Left renal cortex interstitium (tissue), 4 donors: ENCODE measurements around the gene SBF2. TPM values are rescaled to one million over a fixed set of nuclear protein-coding genes. Genes with fewer than 3 reads are reported as not detected.
"Not testable (repeated sequence)": the region's sequence is repeated elsewhere in the genome, so short reads cannot be mapped to it uniquely, and the experiment has no call there.

ENCODE experiments used
- DNase-seq, 4 donors: peaks; one replicate each; pipeline ENCODE4 v3.0.0-alpha.2; 2013; ENCODE audit warnings: low read depth in 4 of 4, low spot score in 2 of 4, missing footprints in 1 of 4
- polyA plus RNA-seq, 4 donors: library from polyadenylated mRNA; unstranded; fragments of 120-200 nt; gene quantifications; one replicate each; pipeline ENCODE4 v1.2.1, GENCODE V29; 2013; ENCODE audit not compliant: insufficient read length in 4 of 4

The SBF2 gene
- polyA plus RNA-seq, 4 donors: 41.7 to 58.7 (median 52.8) TPM

- no peak for DNase-seq
These were observed 264.5 kb downstream of the SBF2 start for GRCh38 chr11:10029386-10030121.

- DNase-seq: no peak
These were observed 267.5 kb downstream of the SBF2 start for GRCh38 chr11:10026514-10026913.

GRCh38 chr11:10023212-10023611 is 270.8 kb downstream of the SBF2 start:
- no peak for DNase-seq

DNA sequence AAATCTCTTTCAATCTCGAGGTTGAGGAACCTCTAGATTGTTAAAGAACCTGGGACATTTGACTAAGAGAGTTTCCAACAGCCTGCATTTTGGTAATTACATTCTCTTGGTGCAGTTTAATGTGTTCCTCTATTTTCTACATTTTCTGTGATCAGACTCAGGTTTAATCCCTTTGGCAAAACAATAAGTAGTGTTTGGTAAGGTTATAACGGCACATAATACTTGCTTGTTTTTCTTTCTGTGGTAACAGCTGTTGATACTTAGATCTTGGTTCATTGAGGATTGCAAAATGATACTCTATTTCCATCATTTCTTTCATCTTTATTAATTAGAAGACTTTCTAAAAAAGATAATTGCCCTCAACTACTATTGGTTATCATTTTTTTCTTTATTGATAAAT is 271.3 kb downstream of the SBF2 start:
- no peak for DNase-seq

DNA sequence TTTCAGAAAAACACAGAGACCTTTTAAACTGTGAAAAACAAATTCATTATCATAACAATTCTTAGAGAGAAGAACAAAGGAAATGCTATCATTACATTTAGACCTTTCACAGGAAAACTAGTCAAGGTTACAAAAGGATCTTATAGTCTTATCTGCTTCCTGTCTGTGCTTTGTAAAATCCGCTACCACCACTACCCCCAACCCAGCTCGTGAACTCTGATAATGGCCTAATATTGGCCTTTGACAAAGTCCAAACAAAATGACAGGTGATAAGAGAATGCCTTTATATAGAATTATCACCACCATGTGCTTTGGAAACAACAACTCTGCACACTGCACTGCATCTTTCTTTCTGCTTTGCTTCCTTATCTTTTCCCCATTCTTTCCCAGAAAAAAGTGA is 272.5 kb downstream of the SBF2 start:
- DNase-seq: no peak

- no peak for DNase-seq
These were observed 273.9 kb downstream of the SBF2 start for GRCh38 chr11:10019906-10020682.

GRCh38 chr11:10017911-10018310 is 276.1 kb downstream of the SBF2 start:
- no peak for DNase-seq

DNA sequence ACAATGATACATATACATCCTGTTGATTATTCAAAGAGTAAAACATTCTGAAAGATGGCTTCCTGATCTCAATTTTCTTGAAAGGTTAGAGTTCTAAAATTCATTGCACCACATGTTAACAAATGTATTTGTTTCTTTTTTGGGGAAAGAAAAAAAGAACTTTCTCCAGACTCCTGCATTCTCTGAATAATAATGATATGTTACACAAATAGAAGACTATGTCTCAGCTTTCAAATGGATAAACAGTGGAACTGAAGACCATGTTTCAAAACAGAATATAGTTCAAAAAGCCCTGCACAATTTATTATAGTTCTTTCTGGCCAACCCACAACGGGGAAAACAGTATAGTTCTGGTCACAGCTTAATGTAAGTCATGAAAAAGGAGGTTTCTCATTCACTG is 277.0 kb downstream of the SBF2 start:
- DNase-seq: no peak

DNA sequence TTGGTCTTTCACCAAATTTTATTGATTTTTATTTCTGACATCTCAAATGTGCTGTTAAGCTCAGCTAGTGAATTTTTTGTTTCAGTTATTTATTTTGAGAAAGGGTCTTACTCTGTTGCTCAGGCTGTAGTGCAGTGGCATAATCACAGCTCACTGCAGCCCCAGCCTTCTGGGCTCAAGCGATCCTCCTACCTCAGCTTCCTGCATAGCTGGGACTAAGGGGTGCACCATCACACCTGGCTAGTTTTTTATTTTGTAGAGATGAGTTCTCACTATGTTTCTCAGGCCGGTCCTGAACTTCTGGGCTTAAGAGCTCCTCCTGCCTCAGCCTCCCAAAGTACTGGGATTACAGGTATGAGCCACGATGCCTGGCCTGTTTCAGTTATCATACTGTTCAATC is 282.0 kb downstream of the SBF2 start:
- no peak for DNase-seq

GRCh38 chr11:10005955-10006525 is 288.0 kb downstream of the SBF2 start:
- DNase-seq: no peak

DNA sequence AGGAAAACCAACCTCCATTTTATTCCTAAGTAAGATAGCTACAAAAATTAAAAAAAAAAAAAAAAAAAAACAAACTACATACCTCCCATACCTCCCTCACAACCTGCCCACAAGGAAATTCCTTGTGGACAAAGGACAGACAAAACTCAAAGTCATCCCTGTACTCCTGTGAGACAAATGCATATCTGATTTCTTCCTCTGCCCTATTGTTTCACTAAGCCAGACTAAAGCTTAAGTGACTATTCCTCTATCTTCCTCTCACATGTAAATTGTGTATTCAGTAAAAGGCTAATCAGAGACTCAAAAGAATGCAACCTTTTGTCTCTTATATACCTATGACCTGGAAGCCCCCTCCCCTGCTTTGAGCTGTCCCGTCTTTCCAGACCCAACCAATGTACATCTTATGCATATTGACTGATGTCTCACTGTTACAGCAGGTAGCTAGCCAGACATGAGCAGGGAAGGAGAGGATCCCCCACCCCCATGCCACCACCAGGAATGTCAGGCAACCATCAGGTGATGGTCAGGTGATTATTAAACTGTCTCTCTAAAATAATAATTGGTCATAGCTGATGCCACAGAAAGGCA is 289.4 kb downstream of the SBF2 start:
- DNase-seq: no peak

GRCh38 chr11:10002221-10002620 is 291.8 kb downstream of the SBF2 start:
- no peak for DNase-seq

DNA sequence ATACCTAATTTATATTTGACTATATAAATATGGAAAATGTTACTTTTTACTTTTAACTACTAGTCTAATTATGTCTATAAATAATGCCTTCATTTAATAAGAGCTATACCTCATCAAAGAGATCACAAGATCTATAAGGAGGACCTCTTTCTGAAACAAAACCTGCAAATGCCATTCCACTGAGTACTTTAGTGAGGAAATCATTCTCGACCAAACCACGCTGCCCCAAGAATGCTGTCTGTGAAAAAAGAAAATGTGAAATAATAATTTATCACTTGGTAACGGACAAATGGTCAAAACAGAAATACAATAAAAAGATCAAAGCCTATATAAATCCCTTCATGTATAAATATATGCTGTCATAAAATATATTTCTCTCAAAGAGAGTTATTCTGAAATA is 301.7 kb downstream of the SBF2 start:
- no peak for DNase-seq

DNA sequence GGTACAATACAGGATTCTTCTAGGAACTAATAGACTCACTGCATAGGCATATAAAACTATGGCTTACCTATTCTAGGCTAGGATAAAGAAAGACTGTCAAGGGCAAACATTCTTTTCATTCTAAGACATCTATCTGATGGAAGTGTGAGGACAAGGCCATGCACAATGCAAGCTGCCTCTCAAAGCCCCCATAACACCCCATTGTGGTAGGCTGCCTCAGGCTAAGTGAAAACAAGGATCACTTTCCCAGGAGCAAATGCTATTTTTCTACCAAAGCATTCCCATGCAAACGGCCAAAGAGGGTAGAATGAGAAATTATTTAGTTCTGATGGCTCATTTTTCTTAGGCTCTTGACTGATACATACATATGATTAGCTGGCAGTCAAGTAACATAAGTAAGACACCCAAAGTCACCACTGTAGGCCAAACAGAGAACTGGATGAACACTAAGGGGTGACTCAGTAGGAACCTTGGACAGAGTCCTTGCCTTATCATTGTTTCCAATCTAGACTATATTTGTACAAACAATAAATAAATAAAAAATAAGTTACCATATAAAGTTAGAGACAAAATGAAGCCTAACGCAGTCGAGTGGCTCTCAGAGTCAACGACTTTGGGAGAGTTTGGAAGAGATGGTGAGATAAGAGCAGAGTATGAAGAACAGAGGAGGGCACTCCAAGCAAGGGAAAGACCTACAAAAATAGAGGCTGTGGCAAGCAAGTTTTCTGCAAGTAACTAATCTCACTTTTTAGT is 303.6 kb downstream of the SBF2 start:
- no peak for DNase-seq

- not testable (repeated sequence) for DNase-seq
These were observed 306.7 kb downstream of the SBF2 start for GRCh38 chr11:9987303-9987702.

DNA sequence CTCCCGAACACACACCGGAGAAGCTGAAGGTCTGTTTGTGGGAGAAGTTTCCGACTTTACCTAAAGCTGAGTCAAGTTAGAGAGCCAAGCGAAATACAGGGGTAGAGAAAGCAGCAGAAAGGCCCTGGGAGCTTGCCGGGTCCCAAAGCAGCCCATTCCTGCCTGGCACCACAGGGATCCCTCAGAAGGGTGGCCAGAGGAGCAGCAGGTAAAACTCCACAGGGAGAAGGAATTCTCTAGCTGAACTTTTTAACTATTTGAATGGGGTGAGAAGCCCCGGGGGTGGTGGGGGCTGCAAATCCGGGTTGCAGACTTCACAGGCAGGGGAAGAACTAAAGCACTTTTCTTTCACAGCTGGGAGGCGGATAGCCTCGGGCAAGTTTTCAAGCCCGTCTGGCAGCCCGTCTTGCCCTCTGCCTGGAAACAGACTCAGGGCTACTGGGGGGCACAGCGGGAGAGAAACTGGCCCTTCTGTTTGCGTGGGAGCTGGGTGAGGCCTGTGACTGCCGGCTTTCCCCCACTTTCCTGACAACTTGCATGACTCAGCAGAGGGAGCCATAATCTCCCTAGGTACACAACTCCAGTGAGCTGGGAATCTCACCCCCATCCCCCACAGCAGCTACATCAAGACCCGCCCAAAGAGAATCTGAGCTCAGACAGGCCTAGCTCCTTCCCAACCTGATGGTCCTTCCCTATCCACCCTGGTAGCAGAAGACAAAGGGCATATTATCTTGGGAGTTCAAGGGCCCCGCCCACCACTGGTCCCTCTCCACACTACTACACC is 311.0 kb downstream of the SBF2 start:
- DNase-seq: no peak

DNA sequence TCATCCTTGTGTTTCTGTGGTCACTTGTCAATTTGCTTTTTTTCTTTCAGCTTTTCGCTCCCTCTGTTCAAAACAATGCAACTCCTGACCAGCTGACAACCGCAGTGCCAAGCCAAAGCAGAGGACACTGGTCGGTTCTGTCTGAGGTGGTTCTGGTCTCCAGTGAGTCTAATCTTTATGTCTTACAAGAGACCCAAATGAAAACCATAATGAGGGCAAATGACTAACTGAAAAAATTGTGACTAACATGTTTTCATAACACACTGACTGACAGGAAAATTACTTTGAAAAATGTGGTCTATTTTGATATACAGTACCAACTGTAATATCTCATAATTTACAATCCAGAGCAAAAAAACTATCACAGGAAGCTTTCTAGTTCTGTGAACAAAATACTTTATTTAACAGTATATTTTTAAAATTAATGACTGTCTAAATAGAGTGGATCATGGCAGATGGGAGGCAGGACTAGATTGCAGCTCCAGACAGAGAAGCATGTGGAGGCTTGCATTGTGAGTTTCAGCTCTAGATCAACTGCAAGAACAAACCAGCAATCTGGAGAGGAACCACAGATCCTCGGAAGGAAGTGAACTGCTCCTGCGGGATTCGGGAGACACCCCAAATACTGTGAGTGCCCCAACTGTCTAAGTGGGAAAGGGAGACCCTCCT is 311.8 kb downstream of the SBF2 start:
- DNase-seq: no peak

DNA sequence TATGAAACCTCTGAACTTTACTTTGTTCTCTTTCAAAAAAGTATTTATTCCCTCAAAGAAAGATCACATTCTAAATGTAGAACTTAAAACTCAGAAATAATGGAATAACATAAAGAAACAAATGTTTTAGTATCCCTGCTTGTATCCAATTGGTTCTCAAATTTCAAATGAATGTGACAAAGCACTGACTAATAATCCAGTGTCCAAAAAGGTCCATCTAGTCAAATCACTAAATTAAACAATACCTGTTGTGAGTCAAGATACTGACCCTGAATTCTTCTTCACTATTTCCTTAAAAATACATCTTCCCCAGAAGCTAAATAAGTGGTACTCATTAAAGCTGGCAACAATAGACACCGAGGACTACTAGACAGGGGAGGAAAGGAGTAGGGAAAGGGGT is 313.1 kb downstream of the SBF2 start:
- DNase-seq: no peak

DNA sequence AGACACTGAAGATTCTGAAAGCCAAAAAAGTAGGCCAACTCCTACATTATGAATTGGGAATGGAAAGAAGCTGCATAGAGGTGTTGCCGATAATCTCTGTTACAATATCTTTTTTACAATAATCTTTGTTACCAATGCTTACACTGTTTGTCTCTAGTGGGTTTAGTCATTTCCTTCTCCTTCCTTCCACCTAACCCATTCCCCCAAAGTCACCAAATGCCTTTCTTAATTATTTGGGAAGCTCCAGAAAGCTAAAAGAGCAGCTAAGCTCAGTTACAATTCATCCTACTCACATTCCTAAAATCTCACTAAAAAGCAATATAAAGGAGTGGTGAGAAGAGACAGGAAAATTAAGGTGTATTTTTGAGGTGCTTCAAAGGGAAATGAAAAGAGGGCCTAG is 316.5 kb downstream of the SBF2 start:
- no peak for DNase-seq
